Prostate gland (tissue), 2 donors: ENCODE measurements around the gene ZBED1. TPM values are rescaled to one million over a fixed set of nuclear protein-coding genes. Genes with fewer than 3 reads are reported as not detected.

Experiments
- DNase-seq: peaks from one replicate; pipeline ENCODE4 v3.0.0-alpha.2; 2019; ENCODE audit warnings: low spot score
- H3K27ac ChIP-seq, 2 donors: fragments of 200-600 bp; sonication (generic); 2 replicates each; pipeline ENCODE4 v1.5.1; 2017 to 2019
- H3K27me3 ChIP-seq: fragments of 200-600 bp; sonication (generic); replicated peaks from 2 replicates; pipeline ENCODE4 v1.5.1; 2019; ENCODE audit not compliant: insufficient read depth
- H3K36me3 ChIP-seq, 2 donors: fragments of 200-600 bp; sonication (generic); 1 replicate in 1 of 2; 2 replicates in 1 of 2; pipeline versions ENCODE4 v1.5.1 to v1.8.1; 2017 to 2019
- H3K4me1 ChIP-seq: fragments of 200-600 bp; sonication (generic); replicated peaks from 2 replicates; pipeline ENCODE4 v1.5.1; 2019
- H3K4me3 ChIP-seq, 2 donors: fragments of 200-600 bp; sonication (generic); 2 replicates each; pipeline ENCODE4 v1.5.1; 2017 to 2019
- H3K9me3 ChIP-seq: fragments of 200-600 bp; sonication (generic); 2 replicates; pipeline ENCODE4 v1.5.1; 2017
- CTCF ChIP-seq, 4 experiments: fragments of 200-600 bp in 2 of 4; fragments of 450-650 bp in 2 of 4; sonication (generic) in 2 of 4; IDR thresholded peaks; 1 replicate in 3 of 4; 2 replicates in 1 of 4; pipeline ENCODE4 v1.5.1; 2016 to 2019; ENCODE audit warnings: antibody characterized with exemption in 4 of 4, mild to moderate bottlenecking in 2 of 4, moderate library complexity in 2 of 4
- POLR2A ChIP-seq: fragments of 450-650 bp; IDR thresholded peaks from one replicate; pipeline ENCODE4 v1.6.1; 2016; ENCODE audit warnings: antibody characterized with exemption, mild to moderate bottlenecking
- POLR2AphosphoS5 ChIP-seq: sonication (generic); formaldehyde crosslinking; IDR thresholded peaks from one replicate; pipeline ENCODE4 v1.6.1; 2017; ENCODE audit warnings: antibody characterized with exemption
- WGBS: methylation state at CpG from one replicate; pipeline ENCODE4 v1.1.5; 2018; 5-methylcytosine and 5-hydroxymethylcytosine counted together
- intact Hi-C: fragments of 100-400 bp; cut with DNase I; formaldehyde crosslinking; loops from one replicate; pipeline ENCODE4 v1.14.2; 2022
- total RNA-seq, 2 donors: library from RNA; depleted of rRNA; stranded (reverse); fragments of >200 nt; gene quantifications; one replicate each; pipeline ENCODE4 v1.1.0, GENCODE V29; 2016

The ZBED1 gene
- total RNA-seq, 2 donors from 2014 or later, result 52.6 to 92.1 TPM

GRCh38 chrX:2489446-2490445 is 11.0 kb downstream of the ZBED1 start:
- intact Hi-C loops, result loop anchor here (5.0 kb wide), 1 partner anchor 1037 kb away; the partner anchor contains the start of gene ASMTL
- H3K36me3 ChIP-seq, result peaks cover 0 to 19% of the 10 kb centered on the region in 2 donors
- no peak for DNase-seq
- H3K27ac ChIP-seq, result no peak overlapping the region
- TF ChIP-seq POLR2A (no peak), POLR2AphosphoS5 (no peak), CTCF (IDR thresholded peaks at IDR 0.05) (no peak)
- H3K9me3 ChIP-seq, result no peaks in the 10 kb centered on the region
- no peaks in the 10 kb centered on the region for H3K4me1 ChIP-seq
- no peaks in the 10 kb centered on the region for H3K27me3 ChIP-seq
- WGBS, result 97% methylated on average over 55 of the region's 65 CpGs
- H3K4me3 ChIP-seq, result no peak overlapping the region

- no peak overlapping the region for H3K4me3 ChIP-seq
- no peaks in the 10 kb centered on the region for H3K4me1 ChIP-seq
- TF ChIP-seq CTCF (IDR thresholded peaks at IDR 0.05) (no peak), POLR2A (no peak), POLR2AphosphoS5 (no peak)
- WGBS, result 96% methylated on average over 50 of the region's 50 CpGs
- intact Hi-C loops, result loop anchor here (5.0 kb wide), 1 partner anchor 1036 kb away; the partner anchor contains the start of gene ASMTL
- no peak overlapping the region for H3K27ac ChIP-seq
- no peaks in the 10 kb centered on the region for H3K27me3 ChIP-seq
- peaks cover 0 to 19% of the 10 kb centered on the region in 2 donors for H3K36me3 ChIP-seq
- no peak for DNase-seq
- H3K9me3 ChIP-seq, result no peaks in the 10 kb centered on the region
These were observed 12.0 kb downstream of the ZBED1 start for GRCh38 chrX:2488621-2489285.

- peaks cover 0 to 19% of the 10 kb centered on the region in 2 donors for H3K36me3 ChIP-seq
- H3K27me3 ChIP-seq, result no peaks in the 10 kb centered on the region
- H3K27ac ChIP-seq, result no peak overlapping the region
- no peak overlapping the region for H3K4me3 ChIP-seq
- WGBS, result 88% methylated on average over 16 of the region's 16 CpGs
- intact Hi-C loops, result loop anchor here (5.0 kb wide), 1 partner anchor 1035 kb away; the partner anchor contains the start of gene ASMTL
- DNase-seq, result no peak
- TF ChIP-seq CTCF (IDR thresholded peaks at IDR 0.05) (no peak), POLR2A (no peak), POLR2AphosphoS5 (no peak)
- H3K9me3 ChIP-seq, result no peaks in the 10 kb centered on the region
- H3K4me1 ChIP-seq, result no peaks in the 10 kb centered on the region
These were observed 13.4 kb downstream of the ZBED1 start for GRCh38 chrX:2487366-2487765.

- DNase-seq, result no peak
- WGBS, result 72% methylated on average over 29 of the region's 29 CpGs
- Histone ChIP-seq H3K4me1 (no peaks in the 10 kb centered on the region), H3K4me3 (no peak overlapping the region), H3K9me3 (no peaks in the 10 kb centered on the region), H3K27ac (peak overlapping the region in 1 of 2 donors; percentile 61), H3K36me3 (peaks cover 0 to 19% of the 10 kb centered on the region in 2 donors), H3K27me3 (no peaks in the 10 kb centered on the region)
- intact Hi-C loops, result loop anchor here (5.0 kb wide), 1 partner anchor 1034 kb away; the partner anchor contains the start of gene ASMTL
- TF ChIP-seq CTCF (IDR thresholded peaks at IDR 0.05), result no peak
- no peak for TF ChIP-seq POLR2AphosphoS5
- TF ChIP-seq POLR2A, result no peak
These were observed 14.2 kb downstream of the ZBED1 start for GRCh38 chrX:2486476-2487133.
